HG02678 (cell line): Measurements from ENCODE around the gene KIN.
"Not testable (repeated sequence)": the region's sequence is repeated elsewhere in the genome, so short reads cannot be mapped to it uniquely, and the experiment has no call there.

Source experiments
- ATAC-seq: cut with Tn5 transposase; IDR thresholded peaks from one replicate; pipeline ENCODE4 v1.9.1; 2021; ENCODE audit warnings: mild to moderate bottlenecking, moderate library complexity; ENCODE audit not compliant: unreplicated experiment

Gene KIN

DNA sequence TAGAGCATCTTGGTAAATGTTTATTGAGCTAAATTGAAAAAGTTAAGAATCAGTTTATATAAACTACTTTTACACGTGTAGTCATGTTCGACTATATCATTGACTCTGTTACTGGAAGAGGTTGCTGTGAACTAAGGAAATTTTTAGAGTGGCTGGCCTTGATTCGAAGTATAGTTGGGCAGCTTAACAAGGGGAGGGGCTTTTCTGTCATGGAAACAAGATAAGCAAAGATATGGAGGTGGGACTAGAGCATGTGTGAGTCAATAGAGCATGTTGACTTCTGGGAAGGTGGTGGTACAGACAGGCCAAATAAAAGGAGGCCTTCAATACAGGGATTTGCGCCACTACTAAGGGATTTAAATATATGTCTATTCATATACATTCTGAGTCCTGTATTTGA is 7.8 kb upstream of the KIN start:
- ATAC-seq = no peak

DNA sequence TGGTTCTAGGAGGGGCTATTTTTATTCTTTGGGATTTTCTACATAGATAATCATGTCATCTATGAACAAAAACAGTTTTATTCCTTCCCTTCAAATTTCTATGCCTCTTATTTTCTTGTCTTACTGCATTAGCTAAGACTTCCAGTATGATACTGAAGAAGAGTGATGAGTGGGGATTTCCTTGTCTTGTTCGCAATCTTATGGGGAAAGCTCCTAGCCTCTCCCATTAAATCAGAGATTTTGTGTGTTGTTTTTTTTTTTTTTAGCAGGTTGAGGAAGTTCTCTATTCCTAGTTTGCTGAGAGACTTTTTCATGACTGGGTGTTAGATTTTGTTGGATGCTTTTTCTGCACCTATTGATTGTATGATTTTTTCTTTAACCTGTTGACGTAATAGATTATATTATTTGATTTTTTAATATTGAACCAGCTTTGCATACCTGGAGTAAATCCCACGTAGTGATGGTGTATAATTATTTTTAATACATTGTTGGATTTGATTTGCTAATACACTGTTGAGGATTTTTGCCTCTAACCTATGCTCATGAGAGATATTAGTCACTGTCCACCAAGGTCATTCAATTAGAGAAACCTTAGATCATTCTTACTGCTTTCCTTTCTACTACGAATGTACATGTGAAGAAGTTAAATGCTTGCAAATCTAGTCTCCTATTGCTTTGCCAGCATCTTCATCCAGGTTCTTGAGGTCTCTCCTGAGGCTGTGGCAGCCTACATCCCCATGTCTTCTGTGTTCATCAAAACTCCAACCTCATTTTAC is 6.6 kb upstream of the KIN start:
- no peak for ATAC-seq

DNA sequence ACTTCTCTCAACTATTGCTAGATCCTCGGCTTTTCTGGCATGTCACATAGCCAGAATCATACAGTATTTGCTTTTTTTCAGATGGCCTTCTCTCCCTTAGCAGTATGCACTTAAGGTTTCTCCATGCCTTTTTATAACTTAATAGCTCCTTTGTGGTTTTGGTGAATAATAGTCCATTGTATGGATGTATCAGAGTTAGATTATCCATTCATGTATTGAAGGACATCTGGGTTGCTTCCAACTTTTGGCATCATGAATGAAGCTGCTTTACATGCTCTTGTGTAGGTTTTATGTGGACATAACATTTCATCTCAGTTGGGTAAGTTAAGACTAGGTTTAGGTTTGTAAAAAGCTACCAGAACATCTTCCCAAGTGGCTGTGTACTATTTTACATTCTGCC is 4.7 kb upstream of the KIN start:
- no peak for ATAC-seq

DNA sequence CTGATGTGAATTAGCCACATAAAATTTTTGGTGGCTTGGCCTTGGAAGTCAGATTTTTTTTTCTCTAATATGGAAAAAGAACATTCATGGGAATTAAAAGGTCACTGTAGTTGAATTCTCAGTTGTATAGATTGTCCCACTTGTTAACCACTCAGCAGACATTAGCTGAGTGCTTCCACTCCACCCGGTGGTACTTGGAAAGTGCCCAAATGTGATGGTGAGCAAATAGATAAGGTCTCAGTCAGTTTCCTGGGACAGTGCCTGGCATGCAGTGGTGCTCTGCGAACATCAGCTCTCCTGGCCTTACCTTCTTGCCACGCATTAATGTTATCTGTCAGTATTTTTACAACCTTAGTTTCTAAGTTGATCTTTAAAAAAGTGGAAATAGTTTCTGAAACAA is 1.6 kb upstream of the KIN start:
- ATAC-seq = no peak

DNA sequence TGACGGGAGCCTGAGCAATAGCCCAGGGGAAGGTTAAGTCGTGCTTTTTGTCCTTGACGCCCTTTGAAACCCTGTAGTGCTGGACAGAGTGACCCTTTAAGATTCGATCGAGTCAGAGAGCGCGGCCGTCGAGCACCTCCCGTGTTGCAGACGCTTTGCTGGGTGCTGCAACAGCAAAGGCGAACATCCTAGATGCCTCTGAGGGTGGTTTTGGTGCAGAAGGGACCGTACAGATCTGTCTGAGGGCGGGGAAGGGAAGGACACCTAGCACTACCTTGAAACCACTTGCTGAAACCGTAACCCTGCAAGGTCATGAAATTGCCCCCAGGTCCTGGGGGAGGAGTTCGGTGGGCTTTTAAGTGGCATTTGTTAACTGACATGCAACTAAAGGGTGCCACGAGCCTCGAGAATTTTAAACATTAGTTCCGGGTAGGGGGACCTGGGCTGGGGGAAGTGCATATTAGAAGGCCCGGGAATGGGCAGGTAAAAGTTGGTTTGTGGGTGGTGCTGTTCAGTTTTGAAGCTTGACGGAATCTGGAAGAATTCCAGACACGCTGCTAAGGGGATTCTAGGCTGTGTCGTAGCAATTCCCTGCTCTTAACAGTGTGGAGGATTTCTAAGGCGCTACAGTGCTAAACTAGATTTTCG is 970 bp upstream of the KIN start:
- ATAC-seq = peak; percentile 14

GRCh38 chr10:7787150-7787856 is 490 bp downstream of the KIN start:
- ATAC-seq = peak; percentile 9

GRCh38 chr10:7786430-7786829 is 1.4 kb downstream of the KIN start:
- no peak for ATAC-seq

- ATAC-seq = not testable (repeated sequence)
Measured at GRCh38 chr10:7782194-7782593, 5.6 kb downstream of the KIN start.

GRCh38 chr10:7776777-7777176 is 11.0 kb downstream of the KIN start:
- no peak for ATAC-seq

DNA sequence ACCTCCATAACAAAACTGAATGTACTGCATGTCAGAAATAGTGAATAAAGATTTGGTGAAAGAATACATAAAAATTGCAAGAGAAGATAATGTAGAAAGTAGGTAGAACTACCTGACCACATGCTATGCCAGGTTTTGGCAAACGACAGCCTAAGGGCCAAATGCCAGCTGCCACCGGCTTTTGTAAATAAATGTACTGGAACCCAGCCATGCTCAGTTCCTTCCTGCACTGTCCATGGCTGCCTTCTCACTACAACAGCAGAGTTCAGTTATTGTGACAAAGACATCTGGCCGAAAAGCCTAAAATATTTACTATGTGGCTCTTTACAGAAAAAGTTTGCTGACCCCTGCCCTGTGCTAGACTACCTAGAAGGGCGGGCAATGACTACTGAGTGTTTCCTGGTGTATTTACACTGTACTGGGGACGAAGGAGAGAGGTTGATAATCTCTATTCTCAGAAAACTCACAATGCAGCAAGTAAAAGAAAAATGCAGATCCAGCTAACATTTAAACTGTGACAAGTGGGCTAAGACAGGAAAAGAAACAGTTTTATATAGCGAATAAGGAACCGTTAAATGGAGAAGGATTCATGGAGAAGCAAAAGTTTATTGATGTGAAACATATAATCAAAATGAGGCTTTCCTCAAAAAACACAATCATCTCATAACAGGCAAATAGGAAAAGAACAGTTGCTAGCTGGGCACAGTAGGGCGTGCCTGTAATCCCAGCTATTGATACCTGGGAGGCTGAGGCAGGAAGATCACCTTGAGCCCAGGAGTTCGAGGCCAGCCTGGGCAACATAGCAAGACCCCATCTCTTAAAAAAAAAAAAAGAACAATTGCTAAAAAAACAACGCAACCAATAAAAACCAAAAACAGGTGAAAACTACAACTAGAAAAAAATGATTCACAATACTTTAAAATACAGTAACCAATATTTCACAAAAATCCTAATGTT is 13.7 kb downstream of the KIN start:
- ATAC-seq = no peak

DNA sequence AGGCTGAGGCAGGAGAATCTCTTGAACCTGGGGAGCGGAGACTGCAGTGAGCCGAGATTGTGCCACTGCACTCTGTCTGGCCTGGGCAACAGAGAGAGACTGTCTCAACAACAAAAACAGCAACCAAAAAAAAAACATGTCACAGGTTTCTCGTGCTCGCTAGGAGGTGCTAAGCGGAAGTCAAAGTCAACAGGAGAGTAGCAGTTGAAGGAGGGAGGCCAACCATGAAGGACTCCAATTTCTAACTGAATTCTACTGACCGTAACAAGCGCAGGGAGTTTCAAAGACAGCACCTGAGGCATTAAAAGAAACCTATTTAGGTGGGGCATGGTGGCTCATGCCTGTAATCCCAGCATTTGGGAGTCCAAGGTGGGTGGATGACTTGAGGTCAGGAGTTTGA is 19.4 kb downstream of the KIN start:
- ATAC-seq = no peak

GRCh38 chr10:7767209-7767608 is 20.6 kb downstream of the KIN start:
- ATAC-seq = no peak

DNA sequence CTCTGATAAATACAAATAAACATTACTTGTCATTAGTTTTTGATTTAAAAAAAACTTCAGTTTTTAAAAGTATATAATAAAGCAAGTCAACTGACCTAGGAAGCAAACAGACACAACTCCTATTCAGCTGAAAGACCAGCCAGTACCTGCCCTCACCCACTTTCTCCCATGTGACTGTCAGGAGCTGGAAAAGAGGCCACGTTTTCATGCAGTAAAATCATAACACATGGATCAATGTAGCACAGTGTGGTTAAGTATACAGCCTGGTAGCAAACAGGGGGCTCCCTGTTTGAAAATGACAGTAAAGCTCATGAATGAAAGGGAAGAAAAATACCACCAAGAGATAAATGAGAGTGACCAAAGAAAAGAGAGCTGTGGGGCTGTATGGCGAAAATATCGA is 21.6 kb downstream of the KIN start:
- ATAC-seq = no peak

GRCh38 chr10:7763929-7764328 is 23.9 kb downstream of the KIN start:
- no peak for ATAC-seq

GRCh38 chr10:7756360-7756992 is 31.3 kb downstream of the KIN start:
- ATAC-seq = no peak

DNA sequence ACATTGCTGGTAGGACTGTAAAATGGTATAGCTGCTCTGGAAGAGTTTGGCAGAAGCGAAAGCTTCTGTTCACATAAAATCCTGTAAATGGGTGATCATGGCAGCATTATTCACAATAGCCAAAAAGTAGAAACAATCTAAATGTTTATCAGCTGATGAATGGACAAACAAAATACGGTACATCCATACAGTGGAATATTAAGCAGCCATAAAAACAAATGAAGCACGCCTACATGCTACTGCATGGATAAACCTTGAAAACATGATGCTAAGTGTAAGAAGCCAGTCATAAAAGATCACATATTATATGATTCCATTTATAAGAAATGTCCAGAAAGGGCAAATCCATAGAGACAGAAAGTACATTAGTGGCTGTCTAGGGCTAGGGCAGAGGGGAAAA is 32.7 kb downstream of the KIN start:
- ATAC-seq = no peak

GRCh38 chr10:7752251-7752650 is 35.5 kb downstream of the KIN start:
- ATAC-seq = no peak

- ATAC-seq = no peak
Measured at GRCh38 chr10:7750222-7750621, 37.6 kb downstream of the KIN start.

DNA sequence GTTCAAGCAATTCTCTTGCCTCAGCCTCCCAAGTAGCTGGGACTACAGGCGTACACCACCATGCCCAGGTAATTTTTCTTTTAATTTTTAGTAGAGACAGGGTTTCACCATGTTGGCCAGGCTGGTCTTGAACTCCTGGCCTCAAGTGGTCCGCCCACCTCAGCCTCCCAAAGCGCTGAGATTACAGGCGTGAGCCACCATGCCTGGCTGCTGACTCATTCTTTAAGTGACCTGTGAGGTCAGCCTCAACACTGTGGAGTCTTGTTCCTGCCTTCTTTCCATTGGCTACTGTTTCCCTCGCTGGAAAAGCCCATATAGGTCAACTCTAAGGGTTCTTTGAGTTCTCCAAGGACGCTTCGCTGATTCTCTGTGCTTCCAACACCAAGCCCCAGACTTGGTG is 39.2 kb downstream of the KIN start:
- ATAC-seq = not testable (repeated sequence)

GRCh38 chr10:7744307-7744706 is 43.5 kb downstream of the KIN start:
- no peak for ATAC-seq
